Left hindlimb (tissue), 1 donor: ENCODE results near the gene CFAP54.

Experiments used
- DNase-seq: peaks from one replicate; pipeline ENCODE4 v3.0.0-alpha.2; 2018

CFAP54 gene

DNA sequence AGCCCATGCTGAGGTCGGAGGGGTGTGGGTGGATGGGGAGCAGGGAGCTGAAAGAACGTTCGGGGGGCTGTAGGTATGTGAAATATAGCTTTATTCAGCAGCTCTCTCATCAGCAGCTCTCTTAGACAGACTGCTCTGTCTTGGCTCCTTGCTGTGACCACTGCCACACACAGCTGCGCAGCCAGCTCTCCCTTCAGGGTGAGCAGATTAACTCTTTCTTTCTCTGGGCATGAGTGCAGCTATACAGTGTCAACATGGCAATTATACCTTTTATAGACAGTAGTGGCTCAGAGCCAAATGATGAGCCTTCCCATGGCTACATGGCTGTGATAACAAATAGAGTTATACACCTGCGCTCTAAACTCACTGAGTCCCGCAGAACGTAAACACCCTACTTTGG lies 280.0 kb downstream of the CFAP54 start:
- no peak for DNase-seq

- DNase-seq = no peak
Measured at GRCh38 chr12:96770219-96771102, 281.1 kb downstream of the CFAP54 start.

- DNase-seq = no peak
Measured at GRCh38 chr12:96773031-96773430, 283.7 kb downstream of the CFAP54 start.

GRCh38 chr12:96774496-96775256 lies 285.3 kb downstream of the CFAP54 start:
- DNase-seq = no peak

- no peak for DNase-seq
Measured at GRCh38 chr12:96776908-96777307, 287.5 kb downstream of the CFAP54 start.

DNA sequence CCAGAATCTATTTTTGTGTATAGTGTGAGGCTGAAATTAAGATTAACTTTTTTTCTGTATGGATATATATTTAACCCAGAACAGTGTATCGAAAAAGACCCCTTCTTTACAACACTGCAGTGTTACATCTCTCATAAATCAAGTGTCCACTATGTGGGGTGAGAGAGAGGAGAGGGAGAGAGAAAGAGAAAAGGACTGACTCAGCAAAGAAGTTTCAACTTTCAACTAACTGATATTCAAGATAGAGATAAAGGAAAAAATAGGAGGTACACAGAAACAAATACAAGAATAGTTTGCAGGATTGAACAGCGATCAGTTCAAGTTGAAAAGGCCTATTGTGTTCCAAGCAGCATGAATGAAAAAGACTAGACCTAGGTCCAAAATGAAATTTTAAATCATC lies 291.0 kb downstream of the CFAP54 start:
- DNase-seq = no peak

DNA sequence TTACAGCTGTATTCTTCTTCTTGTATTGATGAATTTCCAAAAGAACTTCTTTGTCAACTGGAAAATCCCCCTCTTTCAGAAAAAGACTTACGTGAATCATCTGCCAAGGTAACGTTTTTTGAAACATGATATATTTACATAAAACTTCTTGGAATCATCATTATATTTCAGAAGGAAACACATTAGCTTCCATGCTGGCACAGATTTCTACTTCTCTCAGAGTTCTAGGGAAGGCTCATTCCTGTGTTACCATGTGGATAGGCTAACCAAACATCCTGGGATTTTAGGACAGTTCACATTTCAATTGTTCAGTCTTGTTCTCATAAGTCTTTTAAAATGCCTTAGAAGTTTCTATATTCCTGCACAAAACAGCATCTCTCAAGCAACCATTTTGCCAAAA lies 297.4 kb downstream of the CFAP54 start:
- no peak for DNase-seq

- DNase-seq = no peak
Measured at GRCh38 chr12:96803969-96804368, 314.6 kb downstream of the CFAP54 start.

DNA sequence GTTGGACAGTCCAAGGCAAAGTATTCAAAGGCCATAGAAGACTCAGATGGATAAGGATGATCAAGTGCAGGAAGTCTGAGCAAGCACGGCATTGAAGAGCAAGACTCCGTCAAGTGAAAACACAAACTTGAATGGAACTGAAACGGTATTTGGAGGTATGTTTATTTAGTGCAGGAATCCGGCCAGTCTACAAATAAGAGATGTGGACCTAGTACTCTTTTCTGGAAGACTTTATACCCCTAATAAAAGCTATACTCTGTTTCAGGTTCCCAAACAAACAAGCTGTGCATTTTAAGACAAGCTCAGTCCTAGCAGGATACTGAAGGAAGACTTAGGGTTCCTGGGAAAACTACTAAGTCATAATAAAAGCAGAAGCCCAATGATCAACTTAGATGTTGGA lies 316.9 kb downstream of the CFAP54 start:
- DNase-seq = no peak

DNA sequence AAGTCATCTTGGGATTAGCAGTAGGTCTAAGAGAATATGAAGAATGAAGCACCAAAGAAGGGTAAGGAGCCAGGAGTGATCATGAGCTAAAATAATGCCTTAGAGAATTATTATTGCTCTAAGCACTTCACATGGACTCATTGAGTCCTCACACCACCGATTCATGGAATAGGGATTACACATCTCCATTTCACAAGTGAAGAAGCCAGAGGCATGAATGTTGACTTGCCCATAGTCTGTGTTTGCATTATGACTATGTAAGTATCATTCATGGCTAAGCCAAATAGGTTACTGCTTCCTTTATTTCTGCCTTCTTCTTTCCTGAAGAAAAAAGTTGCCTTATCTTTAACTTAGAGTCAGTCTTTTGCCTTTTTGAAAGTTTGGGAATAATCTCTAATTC lies 318.4 kb downstream of the CFAP54 start:
- no peak for DNase-seq

DNA sequence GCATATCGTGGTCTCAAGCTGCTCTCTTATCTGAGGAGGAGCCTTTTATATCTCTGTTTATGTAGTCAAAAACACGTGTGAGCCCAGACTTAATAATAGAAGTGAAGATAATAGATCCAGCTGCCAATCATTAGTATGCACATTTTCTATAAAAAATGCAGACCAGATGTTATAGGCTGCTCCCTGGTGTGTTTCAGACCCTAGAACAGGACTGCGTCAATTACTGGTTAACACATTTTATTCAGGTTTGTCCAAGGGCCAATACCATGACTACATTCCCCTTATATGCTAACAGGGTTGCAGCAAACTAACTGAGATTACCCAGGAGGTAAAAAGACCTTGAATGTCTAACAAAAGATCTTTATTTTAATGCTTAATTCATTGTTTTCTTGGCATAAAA lies 319.2 kb downstream of the CFAP54 start:
- DNase-seq = no peak

DNA sequence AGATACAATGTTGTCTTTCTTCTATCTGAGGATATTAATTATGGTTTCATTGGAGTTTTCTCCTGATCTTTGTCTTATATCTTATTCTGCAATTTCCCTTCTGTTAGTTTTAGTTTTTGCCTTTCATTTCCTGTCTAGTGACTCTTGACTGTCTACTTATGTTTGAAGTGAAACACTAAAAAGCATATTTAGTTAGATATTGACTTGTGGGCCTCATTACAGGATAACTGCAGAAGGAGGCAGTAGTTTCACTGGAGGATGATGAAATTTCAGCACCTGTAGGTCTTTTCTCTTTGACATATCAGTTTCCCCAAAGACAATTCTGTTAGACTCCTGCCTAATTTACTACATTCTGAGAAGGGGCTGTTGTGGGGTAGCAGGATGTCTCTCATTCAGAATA lies 320.1 kb downstream of the CFAP54 start:
- no peak for DNase-seq

DNA sequence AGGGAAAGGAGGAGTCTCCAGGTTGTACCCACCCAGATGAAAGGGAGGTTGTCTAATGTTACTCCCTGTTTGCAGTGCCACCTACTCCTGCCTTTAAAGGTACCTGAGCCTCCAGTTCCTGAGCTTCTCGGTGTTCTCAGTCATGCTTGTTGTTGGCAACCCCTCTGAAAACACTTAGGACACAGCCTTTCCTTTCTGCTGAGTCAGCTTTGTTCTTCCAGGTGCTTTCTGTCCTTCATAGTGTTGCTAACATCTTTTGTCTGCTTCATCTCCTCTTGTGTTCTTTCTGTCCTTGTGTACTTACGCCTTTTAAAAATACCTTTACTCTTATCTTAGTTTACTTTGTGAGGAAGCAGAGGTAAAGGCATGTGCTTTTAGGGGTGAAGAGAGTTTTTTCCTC lies 320.7 kb downstream of the CFAP54 start:
- no peak for DNase-seq

GRCh38 chr12:96810477-96810876 lies 321.1 kb downstream of the CFAP54 start:
- DNase-seq = no peak

DNA sequence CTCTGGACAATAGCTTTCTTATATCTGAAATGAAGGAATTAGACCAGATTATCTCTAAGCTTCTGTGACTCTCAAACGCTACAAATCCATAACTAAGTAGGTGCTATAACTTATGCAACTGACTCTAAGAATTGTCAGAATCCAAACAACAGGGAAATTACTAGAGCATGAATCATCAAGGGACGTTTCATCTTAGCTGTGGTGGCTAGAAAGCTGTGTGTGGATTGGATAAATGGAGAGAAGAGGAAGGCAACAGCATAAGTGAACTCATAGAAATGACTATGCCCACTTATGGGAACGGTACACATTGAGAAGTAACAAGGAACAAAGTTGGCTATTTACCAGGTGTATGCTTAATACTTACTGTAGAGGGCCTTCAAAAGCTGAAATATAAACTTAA lies 321.7 kb downstream of the CFAP54 start:
- DNase-seq = no peak

DNA sequence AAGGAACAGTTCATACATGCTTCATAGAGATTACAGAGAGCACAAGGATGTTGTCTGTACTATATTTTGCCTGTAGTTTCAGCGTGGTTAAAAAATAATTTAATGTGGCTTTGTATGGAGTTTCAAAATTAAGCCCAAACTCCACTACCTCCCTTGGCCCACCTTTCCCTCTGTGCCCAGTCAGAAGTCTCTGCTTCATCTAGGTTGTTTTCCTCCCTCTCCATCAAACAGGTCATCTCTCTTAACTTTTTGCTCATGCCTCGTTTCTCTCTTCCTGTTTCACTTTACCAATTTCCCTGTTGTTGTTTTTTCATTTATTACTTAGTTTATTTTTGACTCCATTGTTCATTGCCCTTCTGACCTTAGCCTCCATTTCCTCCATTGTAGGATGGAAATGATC lies 322.8 kb downstream of the CFAP54 start:
- no peak for DNase-seq

DNA sequence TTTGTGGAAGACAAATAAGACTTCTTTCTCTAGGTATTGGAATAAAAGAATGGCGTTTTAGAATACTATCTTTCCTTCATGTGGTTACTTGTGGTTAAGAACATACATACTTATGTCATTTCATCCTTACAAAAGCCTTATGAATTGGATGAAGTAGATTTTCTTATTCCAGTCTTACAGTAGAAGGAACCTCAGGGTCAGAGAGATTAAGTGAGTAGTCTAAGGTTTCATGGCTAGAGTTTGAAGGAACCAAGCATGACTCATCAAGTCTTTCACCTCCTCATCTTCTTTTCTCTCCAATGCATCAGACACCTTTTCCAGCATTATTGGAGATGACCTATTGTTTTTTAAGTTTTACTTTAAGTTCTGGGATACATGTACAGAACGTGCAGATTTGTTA lies 324.8 kb downstream of the CFAP54 start:
- DNase-seq = no peak

GRCh38 chr12:96821592-96821991 lies 332.2 kb downstream of the CFAP54 start:
- DNase-seq = no peak

DNA sequence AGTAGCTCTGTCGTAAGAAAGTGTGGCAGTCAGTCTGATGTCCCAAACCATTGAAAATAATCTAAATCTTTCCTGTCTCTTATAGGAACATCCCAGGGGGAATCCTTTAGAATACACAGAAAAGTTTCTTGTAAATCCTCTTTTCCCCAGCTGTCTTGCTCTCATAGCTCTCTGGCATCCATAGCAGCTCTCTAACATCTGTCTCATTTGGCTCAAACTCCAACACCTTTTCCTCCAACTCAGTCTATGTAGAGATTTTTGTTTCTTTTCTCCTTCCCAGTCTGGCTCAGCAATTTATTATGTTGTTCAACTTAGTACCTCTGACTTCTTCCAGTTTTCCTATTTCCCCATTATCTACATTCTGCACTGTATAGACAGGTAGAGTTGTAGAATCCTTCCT lies 333.3 kb downstream of the CFAP54 start:
- DNase-seq = no peak

DNA sequence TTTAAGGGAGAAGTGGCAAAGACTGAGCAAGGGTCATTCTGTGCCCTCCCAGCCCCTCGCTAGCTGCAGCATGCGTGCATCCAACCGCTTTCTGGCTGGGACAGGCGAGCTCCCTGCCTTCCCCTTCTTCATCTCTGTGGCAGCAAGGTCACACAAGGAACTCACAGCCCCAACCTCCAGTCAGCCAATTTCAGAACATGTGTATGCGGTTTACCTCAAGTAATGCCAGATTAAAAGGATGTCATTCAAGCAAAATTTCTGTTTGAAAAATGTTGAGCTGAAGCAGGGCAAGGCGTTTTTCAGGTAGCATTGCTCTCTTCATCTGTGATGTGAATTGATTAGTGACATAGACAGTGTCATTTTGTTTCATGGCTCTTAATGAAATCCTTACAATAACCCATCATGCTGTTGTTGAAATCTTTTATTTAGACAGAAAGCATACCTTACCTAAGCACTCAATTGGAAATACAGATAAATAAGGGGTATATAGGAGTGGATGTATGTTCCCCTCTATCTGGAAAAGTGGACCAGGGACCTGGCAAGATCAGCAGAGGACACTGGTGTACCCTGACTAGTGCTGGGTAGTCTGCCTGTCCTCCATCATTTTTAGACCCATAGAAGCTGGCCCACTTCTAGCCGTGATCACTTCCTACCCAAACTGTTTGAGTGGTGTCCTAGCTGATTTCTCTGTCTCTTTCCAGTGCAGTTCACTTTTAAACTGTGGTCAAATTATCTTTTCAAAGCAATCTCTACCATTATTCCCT lies 334.9 kb downstream of the CFAP54 start:
- no peak for DNase-seq

DNA sequence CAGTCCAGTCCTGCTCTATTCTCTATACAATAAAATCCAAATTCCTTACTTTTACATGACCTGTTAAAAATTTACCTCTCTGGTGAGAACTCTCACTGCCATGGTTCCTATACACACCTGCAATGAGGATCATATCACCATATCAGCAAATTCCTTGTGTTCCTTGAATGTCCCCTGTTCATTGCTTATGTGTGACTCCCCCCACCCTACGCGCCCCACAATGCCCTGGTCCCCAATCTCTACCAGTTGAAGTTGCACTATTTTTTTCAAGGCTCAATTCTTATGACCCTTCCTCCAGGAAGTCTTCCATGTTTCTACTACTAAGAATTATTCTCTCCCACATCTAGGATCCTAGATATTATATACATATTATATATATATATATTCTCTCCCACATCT lies 335.5 kb downstream of the CFAP54 start:
- DNase-seq = no peak

- DNase-seq = no peak
Measured at GRCh38 chr12:96828169-96828789, 338.9 kb downstream of the CFAP54 start.

DNA sequence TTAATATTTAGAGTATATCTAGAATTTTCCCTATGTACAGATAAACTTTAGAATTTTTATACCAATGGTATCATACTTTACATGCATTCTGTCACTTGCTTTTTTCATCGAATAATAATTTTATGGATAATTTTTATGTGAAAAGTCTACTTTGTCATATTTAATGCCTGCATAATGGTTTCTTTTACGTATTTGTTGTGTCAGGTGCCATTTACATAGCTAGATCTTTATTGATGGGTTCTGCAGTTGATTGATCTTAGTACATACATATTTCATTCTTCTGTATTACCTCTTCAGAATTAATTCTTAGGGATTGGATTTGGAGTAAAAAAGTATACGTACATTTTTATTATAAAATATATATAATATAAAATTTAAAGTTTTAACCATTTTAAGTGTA lies 340.0 kb downstream of the CFAP54 start:
- no peak for DNase-seq
